Skin of body (tissue), 2 donors: ENCODE measurements around the gene MESP1. TPM values are rescaled to one million over a fixed set of nuclear protein-coding genes. Genes with fewer than 3 reads are reported as not detected.

ENCODE experiments used
- DNase-seq: peaks from one replicate; lab custom pipeline; 2025; lab: John Stamatoyannopoulos, UW
- total RNA-seq: library from RNA; depleted of rRNA; stranded (reverse); fragments of >200 nt; gene quantifications from one replicate; pipeline ENCODE4 v1.2.3, GENCODE V29; 2014

The MESP1 gene
- total RNA-seq, 1 donor from 2014 or later = 1.6 TPM

GRCh38 chr15:89760303-89761008, 9.4 kb upstream of the MESP1 start:
- DNase-seq = peak; percentile 54

- no peak for DNase-seq
Observed at GRCh38 chr15:89759835-89760234, 8.8 kb upstream of the MESP1 start.

GRCh38 chr15:89758981-89759380, 7.9 kb upstream of the MESP1 start:
- no peak for DNase-seq

- no peak for DNase-seq
Observed at GRCh38 chr15:89758283-89758682, 7.2 kb upstream of the MESP1 start.

GRCh38 chr15:89756897-89757296, 5.8 kb upstream of the MESP1 start:
- no peak for DNase-seq

GRCh38 chr15:89755701-89756100, 4.7 kb upstream of the MESP1 start:
- no peak for DNase-seq

- DNase-seq = no peak
Observed at GRCh38 chr15:89754361-89755154, 3.5 kb upstream of the MESP1 start.

GRCh38 chr15:89753855-89754254, 2.8 kb upstream of the MESP1 start:
- DNase-seq = no peak

- no peak for DNase-seq
Observed at GRCh38 chr15:89751748-89752147, 699 bp upstream of the MESP1 start.

GRCh38 chr15:89749951-89750559, 994 bp downstream of the MESP1 start:
- no peak for DNase-seq

- no peak for DNase-seq
Observed at GRCh38 chr15:89749526-89749925, 1.5 kb downstream of the MESP1 start.

GRCh38 chr15:89749054-89749453, 2.0 kb downstream of the MESP1 start:
- DNase-seq = no peak

GRCh38 chr15:89747708-89748682, 3.1 kb downstream of the MESP1 start:
- no peak for DNase-seq

- DNase-seq = no peak
Observed at GRCh38 chr15:89746386-89746780, 4.7 kb downstream of the MESP1 start.

GRCh38 chr15:89745768-89746167, 5.3 kb downstream of the MESP1 start:
- DNase-seq = no peak

GRCh38 chr15:89745131-89745530, 5.9 kb downstream of the MESP1 start:
- no peak for DNase-seq

GRCh38 chr15:89743594-89743993, 7.5 kb downstream of the MESP1 start:
- DNase-seq = no peak

- no peak for DNase-seq
Observed at GRCh38 chr15:89743011-89743410, 8.0 kb downstream of the MESP1 start.

GRCh38 chr15:89740137-89740536, 10.9 kb downstream of the MESP1 start:
- DNase-seq = peak; percentile 36

GRCh38 chr15:89735773-89736172, 15.3 kb downstream of the MESP1 start:
- DNase-seq = no peak

- no peak for DNase-seq
Observed at GRCh38 chr15:89732451-89733172, 18.4 kb downstream of the MESP1 start.
